Right ventricle myocardium superior (tissue), 1 donor: Measurements from ENCODE around the gene TOE1. TPM values are rescaled to one million over a fixed set of nuclear protein-coding genes. Genes with fewer than 3 reads are reported as not detected.
A peak's percentile ranks its signal among the peaks of the same experiment; 100 is the strongest.
"Not testable (repeated sequence)": the region's sequence is repeated elsewhere in the genome, so short reads cannot be mapped to it uniquely, and the experiment has no call there.

Experiments
- ATAC-seq: fragments of 200-7000 bp; cut with Tn5 transposase; one replicate; pipeline ENCODE4 v1.9.1; 2020; ENCODE audit warnings: mild to moderate bottlenecking; ENCODE audit not compliant: poor library complexity
- DNase-seq: peaks from one replicate; pipeline ENCODE4 v3.0.0-alpha.2; 2020
- intact Hi-C: fragments of 100-400 bp; cut with DNase I; formaldehyde crosslinking; loops from one replicate; pipeline ENCODE4 v1.11.2; 2022
- total RNA-seq: library from RNA; stranded (reverse); fragmentation: NEBNext Ultra II Directional; extraction: Animal tissue kit (Norgen Biotek cat#: 25700); gene quantifications from one replicate; pipeline ENCODE4 v1.2.1, GENCODE V29; 2021
- donor health status: DM: no; HTN: yes; CAD: no; lungs with severe emphysema.

Gene TOE1
- total RNA-seq, 1 donor from 2014 or later, result 2.9 TPM

DNA sequence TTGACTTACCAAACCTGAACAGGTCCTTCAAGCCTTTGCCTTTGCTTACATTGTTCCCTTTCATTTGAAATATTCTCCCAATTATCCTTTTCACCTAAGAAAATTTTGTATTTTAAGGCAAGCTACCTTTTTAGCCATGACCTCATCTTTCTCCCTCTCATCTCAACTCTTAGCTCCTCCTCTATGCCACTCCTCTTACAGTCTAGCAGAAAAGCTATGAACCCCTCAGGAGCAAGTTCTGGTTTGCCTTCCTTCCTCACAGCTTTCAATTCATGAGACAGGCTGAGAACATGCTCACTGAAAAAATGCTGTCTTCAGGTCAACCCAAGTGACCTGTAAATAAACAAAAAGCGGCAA, 8.6 kb downstream of the TOE1 start:
- intact Hi-C loops, result no loop called here
- peak; percentile 20 for ATAC-seq
- DNase-seq, result no peak

DNA sequence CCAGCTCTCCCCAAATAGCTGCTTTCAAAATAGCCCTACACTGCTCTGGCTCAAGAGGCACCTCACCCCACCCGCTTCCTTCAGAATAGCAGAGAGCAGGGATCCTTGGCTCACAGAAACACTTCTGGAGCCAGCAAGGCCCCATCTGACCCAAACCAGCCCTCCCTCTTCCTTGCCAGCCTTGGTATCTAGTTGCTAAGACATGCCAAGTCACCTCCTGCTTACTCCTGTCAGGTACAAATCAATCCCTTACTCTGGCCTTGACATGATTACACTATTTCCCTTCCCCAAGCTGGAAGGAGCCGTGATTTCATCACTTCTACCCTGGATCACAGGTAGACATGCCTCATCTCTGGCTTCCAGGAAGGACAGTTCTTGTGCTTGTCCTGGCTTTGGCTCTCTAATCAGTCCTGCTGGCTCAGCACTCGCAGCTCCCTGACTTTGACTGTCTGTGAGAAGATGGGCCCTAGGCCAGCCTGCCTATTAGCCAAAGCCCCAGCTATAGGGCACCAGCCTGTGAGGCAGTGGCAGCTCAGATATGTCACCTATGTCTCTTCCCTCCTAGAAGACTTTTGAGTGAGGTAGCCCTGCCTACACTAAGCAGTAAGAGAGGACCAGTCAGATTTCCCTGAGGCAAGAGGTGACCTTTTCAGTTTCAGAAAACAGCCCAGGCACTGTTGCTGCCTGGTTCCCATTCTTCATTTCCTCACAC, 9.2 kb downstream of the TOE1 start:
- DNase-seq (no peak), ATAC-seq (peak; percentile 86)
- intact Hi-C loops, result no loop called here

DNA sequence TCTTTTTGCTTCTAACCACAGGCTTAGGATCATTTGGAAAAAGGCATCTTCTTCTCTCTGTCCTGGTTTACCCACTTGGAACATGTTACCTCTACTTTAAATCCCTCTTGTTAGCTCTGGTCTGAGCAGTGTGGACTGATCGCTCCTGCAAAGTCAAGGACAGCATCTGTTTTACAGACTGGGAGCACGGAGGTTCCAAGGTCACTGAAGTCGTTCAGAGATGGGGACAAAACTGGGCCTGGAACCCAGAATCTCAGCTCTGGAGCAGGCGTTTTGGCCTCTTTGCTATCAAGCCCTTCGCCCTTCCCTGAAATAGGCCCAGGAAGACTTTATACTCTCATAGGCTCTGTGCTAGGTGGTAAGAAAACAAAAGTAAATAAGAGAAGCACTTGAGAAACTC, 11.5 kb downstream of the TOE1 start:
- no peak for DNase-seq
- no peak for ATAC-seq
- intact Hi-C loops, result no loop called here

DNA sequence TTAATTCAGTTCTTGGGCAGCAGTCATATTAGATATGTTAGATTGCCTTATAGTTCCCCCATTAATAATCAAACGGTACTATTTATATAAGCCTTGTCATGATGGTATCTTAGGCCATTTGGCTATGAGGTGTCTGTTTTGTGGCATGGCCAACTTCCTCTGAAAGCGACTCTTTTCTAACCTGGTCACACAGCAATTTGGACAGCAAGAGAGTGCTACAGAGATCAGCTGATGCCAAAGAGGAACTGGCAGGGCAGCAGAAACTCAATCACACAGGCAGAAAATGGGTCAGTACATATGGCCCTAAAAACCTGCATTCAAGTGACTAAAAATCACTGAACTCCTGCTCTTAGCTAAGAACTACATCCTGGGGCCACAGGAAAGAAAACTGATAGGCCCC, 13.7 kb downstream of the TOE1 start:
- DNase-seq, result no peak
- no peak for ATAC-seq
- intact Hi-C loops, result no loop called here

DNA sequence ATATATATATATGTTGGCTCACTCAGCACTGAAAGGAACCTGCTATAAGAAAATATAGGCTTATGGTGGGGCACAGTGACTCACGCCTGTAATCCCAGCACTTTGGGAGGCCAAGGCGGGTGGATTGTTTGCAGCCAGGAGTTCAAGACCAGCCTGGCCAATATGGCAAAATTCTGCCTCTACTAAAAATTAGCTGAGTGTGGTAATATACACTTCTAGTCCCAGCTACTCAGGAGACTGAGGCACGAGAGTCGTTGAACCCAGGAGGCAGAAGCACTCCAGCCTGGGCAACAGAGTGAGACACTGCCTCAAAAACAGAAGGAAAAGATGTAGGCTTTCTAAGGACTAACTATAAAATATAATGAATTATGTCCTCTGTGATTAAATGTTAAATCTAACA, 14.9 kb downstream of the TOE1 start:
- ATAC-seq (no peak), DNase-seq (no peak)
- intact Hi-C loops, result no loop called here

DNA sequence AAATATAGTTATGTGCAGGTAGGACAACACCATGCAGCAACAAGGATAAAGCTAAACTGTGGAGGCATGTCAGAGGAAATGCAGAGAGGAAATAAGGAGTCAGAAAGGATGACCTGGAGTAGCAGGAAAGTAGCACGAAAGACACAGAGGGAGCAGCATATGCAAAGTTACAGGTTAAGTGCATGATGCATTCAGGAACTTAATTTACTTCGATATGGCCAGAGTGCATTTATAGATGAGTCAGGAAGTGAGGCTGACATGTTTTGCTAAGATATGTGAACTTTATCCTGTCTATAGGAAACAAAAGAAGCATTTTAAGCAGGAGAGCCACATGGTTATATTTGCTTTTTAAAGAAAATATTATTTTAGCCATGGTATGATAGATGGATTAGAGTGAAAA, 15.7 kb downstream of the TOE1 start:
- intact Hi-C loops, result no loop called here
- no peak for DNase-seq
- no peak for ATAC-seq

DNA sequence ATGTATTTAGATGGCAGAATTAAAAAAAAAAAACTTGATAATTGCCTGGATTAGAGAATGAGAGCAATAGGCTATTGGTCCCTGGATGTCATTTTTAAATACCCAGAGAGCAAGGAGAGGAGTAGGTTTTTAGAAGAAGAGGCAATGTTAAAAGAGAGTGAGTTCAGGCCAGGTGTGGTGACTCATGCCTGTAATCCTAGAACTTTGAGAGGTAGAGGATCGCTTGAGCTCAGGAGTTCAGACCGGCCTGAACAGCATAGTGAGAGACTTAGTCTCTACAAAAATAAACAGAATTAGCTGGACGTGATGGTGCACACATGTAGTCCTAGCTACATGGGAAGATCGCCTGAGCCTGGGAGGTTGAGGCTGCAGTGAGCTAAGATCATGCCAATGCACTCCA, 16.2 kb downstream of the TOE1 start:
- DNase-seq (no peak), ATAC-seq (no peak)
- intact Hi-C loops, result no loop called here

DNA sequence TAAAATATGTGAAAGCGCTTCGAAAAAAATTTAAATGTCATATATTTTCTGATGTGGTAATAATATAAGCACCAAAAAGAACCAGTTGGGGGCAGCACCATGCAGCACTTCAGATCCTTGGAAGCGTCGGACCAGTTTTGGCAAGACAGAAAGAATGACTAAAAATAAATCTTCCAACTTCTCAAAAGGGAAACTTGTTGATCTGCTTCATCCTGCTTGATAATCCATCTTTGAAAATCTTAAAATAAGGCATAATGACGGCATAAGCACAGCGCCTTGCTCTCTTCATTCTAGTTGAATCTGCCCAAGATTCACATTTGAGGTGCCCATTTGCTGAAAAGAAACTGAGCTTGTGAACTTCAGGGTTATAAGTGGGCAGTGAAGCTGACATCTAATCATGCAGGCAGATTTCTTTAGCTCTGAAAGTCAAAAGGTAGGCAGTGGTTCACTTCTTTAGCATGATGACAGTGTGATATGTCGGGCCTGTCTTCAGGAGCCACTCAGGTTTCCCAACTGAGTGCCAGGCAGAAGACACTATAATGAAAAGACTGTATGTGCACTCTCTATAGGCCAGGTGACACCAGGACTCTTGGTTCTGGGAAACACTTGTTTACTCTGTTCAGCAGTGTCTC, 20.0 kb downstream of the TOE1 start:
- DNase-seq (peak; percentile 65), ATAC-seq (peak; percentile 92)
- intact Hi-C loops, result loop anchor here (2.0 to 5.0 kb wide), 2 partner anchors 133 to 212 kb away; no protein-coding TSS in a partner anchor

DNA sequence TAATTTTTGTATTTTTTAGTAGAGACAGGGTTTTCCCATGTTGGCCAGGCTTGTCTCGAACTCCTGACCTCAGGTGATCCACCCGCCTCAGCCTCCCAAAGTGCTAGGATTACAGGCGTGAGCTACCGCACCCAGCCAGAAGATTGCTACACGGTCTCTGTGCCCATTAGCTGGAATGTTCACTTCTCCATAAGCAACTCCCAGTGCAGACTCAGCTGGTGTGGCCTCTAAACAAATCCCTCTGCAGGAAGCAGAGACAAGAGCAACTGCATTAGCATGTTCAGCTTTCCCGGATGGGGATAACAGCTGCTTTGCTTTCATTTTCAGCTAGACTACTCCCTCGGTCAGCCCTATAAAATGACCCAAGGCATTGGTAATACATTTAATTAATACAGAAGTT, 21.0 kb downstream of the TOE1 start:
- DNase-seq, result not testable (repeated sequence)
- intact Hi-C loops, result loop anchor here (2.0 to 5.0 kb wide), 2 partner anchors 132 to 211 kb away; no protein-coding TSS in a partner anchor

DNA sequence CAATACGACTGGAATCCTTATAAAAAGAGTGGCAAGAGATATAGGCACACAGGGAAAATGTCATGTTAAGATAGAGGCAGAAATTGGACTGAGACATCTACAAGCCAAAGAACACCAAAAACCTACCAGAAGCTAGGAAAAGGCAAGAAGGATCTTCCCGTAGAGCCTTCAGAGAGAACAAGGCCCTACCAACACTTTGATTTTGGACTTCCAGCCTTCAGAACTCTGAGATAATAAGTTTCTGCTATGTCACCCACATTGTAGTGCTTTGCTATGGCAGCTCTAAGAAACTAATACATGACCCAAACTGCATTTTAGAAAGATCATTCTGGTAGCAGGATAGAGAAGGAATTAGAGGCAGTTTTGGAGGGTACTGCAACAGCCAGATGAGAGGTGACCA, 24.3 kb downstream of the TOE1 start:
- ATAC-seq (no peak), DNase-seq (no peak)
- intact Hi-C loops, result loop anchor here (5.0 kb wide), 1 partner anchor 208 kb away; no protein-coding TSS in a partner anchor

More for the DNA sequence above, 21.0 kb downstream of the TOE1 start:
- peak; percentile 79 for ATAC-seq

DNA sequence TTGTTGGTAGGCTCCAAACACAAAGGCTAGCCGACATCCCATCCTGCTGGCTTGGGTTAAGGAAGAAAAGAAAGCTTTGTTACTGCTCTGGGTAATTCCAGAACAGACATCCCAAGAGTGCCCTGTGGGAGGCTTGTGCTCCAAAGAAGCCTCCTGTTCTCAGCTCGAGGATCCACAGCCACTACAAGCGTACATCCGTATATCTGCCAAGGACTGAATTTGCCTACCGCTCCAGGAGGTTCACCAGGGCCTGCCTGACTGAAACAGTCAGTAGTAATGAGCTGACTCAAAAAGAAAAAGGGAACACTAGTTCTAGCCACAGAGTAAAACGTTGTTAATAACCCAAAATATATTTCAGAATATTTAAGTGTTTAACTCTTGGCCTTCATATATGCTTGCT, 25.1 kb downstream of the TOE1 start:
- DNase-seq, result no peak
- ATAC-seq, result peak; percentile 36
- intact Hi-C loops, result no loop called here

DNA sequence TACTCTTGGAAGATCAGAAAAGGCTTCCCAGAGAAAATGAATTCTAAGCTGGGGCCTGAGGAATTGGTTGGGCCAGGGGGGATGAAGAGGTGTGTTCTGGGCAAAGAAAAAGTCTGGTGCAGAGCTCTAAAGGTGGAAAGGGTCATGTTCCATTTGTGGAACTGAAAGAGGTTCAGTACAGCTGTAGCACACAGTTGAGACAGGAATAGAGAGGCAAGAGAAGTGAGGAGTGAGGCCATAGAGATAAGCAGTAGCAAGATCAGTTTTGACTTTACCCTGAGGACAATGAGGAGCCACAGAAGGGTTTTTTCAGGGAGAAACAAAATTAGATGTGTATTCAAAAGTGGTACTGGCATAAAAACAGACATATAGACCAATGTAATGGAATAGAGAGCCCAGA, 30.6 kb downstream of the TOE1 start:
- DNase-seq (no peak), ATAC-seq (no peak)
- intact Hi-C loops, result no loop called here

DNA sequence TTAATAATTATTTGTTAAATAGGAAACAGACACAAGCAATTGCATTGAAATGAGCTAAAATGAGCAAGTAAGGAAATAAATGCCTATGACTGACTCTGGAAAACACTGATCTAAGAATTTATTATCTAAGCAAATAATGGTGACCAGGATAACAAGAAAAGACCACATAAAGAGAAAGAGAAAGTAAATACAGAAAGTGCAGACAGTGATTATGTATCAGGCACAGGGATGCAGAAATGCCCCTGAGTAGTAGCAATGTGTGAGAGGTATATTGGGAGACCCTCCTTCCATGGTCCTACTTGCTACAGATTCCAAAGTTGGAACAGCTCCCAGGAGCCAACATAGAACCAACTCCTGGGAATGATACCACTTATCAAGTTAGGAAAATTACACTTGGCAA, 33.6 kb downstream of the TOE1 start:
- DNase-seq (no peak), ATAC-seq (no peak)
- intact Hi-C loops, result no loop called here

DNA sequence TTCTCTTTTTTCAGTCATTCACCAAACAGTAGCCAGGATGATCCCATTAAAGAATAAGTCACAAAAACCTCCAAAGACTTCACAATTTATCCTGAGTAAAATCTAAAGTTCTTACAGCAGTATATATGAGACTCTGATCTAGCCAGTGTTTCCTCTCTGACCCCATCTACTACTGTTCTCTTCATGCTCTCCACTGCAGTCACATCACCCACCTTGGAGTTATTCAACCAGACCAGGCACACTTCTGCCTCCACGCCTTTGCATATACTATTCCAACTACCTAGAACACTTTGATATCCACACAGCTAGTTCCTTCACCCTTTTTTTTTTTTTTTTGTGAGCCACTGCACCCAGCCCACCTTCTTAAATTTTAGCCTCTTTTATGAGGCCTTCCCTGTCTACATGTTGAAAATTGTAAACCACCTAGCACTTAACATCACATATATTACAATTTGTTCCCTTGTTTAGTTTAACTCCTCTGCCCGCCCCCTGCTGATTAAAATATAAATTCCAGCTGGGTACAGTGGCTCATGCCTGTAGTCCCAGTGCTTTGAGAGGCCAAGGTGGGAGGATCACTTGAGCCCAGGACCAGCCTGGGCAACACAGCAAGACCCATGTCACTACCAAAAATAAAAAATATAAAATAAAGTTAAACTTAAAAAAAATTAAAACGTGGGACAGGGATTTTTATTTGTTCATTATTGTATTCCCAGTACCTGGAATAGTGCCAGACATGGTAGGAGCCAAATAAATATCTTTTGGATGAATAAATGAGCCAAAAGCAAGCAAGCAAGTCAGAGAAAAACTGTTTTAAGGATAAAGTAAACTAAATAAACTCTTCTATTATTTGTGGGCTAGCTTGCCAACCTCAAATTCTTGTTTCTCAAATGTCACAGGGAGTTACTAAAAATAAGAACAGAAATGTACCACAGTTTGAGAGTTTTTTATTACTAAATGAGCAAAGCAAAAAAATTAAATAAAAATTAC, 35.4 kb downstream of the TOE1 start:
- intact Hi-C loops, result no loop called here
- DNase-seq (no peak), ATAC-seq (no peak)

DNA sequence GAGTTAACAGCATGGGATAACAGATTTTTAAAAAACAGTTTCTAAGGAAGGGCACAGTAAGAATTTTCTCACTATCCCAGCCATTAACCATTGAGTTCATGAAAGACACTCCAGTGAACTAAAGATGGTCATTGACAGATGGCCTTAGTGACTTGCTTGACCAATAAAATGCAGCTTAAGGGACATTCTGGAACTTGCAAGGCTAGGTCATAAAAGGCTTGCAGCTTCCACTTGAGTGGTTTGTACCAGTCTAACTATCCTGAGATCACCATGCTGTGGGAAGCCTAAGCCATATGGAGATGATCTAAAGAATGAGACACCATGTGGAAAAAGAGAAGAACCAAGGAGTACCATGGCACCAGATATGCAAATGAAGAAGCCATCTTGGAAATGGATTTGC, 38.2 kb downstream of the TOE1 start:
- DNase-seq (no peak), ATAC-seq (no peak)
- intact Hi-C loops, result no loop called here

DNA sequence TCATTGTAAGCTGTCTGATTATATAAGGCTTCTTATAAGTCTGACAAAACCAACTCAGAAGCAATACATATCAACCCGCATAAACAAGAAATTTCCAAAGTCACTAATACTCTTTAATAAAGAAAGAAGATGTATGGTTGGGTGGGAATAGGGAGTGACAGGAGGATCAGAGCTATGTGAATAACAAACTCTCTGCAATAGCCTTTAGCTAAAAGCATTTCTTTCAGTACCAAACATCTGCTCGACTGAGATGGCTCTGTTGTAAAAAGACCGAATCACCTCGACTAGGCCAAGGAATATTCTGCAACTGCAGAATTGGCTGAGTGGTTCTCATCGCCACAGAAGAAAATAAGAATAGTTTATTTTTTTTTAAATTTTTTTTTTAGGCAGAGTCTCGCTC, 39.6 kb downstream of the TOE1 start:
- intact Hi-C loops, result no loop called here
- ATAC-seq (no peak), DNase-seq (no peak)

DNA sequence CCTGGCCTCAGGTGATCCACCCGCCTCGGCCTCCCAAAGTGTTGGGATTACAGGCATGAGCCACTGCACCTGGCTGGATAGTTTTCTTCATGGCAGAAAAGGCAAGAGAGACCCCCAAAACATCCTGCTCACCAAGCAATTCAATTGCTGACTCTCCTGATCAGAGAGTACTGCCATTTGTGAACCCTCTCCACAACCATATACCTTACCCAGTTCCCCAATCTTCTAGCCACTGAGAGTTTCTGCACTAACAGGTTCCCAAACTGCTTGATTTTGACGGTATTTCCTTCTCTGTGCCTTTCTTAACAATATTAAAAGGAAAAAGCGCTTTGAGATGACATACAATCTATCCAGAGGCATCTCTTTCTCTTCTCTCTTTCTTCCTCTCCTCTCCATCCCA, 40.2 kb downstream of the TOE1 start:
- ATAC-seq, result no peak

DNA sequence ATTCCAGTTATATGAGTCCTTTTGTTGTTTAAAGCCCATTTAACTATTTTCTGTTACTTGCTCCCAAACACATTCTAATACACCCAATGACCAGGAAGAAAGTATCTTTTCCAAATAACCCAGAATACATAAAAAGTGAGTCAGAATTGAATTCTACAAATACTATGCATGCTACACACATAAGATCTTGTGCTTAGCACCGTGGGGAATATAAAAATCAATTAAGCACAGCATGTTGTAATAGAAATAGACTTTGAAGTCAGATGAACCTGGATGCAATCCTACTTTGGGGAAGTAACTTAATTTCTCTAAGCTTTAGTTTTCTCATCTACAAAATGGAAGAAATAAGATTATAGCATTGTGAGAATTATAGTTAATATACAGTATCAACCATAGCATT, 40.8 kb downstream of the TOE1 start:
- intact Hi-C loops, result no loop called here
- ATAC-seq (no peak), DNase-seq (no peak)

More for the DNA sequence above, 40.2 kb downstream of the TOE1 start:
- no peak for DNase-seq
- intact Hi-C loops, result no loop called here

DNA sequence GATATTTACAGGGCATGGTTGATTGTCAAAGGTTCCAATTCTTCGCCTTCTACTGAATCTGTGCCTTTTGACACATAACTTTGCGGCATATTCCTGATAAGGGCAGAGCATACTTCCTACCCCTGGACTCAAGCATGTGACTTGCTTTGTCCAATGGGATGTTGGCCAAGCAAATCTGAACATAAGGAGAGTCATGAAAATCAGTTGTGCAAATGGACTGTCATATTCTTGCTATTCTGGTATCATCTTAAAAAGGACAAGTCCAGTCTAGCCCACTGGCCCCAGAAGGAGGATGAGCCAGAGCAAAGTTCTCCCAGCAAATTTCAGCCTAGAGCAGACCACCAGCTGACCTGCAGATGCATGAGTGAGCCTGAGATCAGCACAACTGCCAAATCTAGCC, 41.3 kb downstream of the TOE1 start:
- intact Hi-C loops, result no loop called here
- no peak for DNase-seq
- ATAC-seq, result no peak
